Ovary (tissue), 3 donors: Measurements from ENCODE around the gene SLC26A2.

Experiments used
- EP300 ChIP-seq: sonication (generic); formaldehyde crosslinking; IDR thresholded peaks from one replicate; pipeline ENCODE4 v1.6.1; 2017; ENCODE audit warnings: antibody characterized with exemption
- TF ChIP-seq, protein P1 (sequence below), 3 donors: fragments of 450-650 bp in 2 of 3; fragments of 200-600 bp in 1 of 3; IDR thresholded peaks; one replicate each; pipeline versions ENCODE4 v1.5.1 to v1.8.0; 2016 to 2022; ENCODE audit warnings: antibody characterized with exemption in 3 of 3, mild to moderate bottlenecking in 1 of 3
- donor health status: DM: no; HTN: no; CAD: no.

DNA sequence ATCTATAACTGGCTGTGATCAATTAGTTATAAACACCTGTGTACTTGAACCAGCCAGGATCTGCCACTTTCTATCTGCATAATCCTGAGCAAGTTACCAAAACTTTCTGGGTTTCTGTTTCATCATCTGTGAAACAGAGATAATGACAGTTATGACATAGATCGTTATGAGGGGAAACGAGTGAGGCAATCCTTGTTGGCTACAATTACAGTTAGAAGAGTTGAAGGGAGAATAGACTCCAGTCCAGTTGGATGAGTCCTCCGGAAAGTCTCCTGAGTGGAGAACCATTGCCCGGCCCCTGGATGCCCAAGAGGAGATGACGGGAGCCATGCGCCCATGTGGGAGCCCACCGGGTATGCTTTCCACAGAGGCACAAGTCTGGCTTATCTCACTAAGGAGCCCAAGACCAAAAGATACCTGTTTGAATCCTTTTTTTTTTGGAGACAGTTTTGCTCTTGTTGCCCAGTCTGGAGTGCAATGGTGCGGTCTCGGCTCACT lies 20.4 kb upstream of the SLC26A2 start:
- TF ChIP-seq, protein P1, sequence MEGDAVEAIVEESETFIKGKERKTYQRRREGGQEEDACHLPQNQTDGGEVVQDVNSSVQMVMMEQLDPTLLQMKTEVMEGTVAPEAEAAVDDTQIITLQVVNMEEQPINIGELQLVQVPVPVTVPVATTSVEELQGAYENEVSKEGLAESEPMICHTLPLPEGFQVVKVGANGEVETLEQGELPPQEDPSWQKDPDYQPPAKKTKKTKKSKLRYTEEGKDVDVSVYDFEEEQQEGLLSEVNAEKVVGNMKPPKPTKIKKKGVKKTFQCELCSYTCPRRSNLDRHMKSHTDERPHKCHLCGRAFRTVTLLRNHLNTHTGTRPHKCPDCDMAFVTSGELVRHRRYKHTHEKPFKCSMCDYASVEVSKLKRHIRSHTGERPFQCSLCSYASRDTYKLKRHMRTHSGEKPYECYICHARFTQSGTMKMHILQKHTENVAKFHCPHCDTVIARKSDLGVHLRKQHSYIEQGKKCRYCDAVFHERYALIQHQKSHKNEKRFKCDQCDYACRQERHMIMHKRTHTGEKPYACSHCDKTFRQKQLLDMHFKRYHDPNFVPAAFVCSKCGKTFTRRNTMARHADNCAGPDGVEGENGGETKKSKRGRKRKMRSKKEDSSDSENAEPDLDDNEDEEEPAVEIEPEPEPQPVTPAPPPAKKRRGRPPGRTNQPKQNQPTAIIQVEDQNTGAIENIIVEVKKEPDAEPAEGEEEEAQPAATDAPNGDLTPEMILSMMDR (IDR thresholded peaks at IDR 0.05), result no peak
- no peak for TF ChIP-seq EP300
